GM12864 (cell line): ENCODE measurements around the gene SLC1A2.

Experiments used
- DNase-seq: peaks from one replicate; pipeline ENCODE4 v3.0.0-alpha.2; 2011; ENCODE audit warnings: low read depth
- H3K4me3 ChIP-seq: 2 replicates; pipeline ENCODE4 v1.5.1; 2011; ENCODE audit warnings: mild to moderate bottlenecking, low read depth, low read length, control low read depth
- TF ChIP-seq, protein P1 (sequence below): IDR thresholded peaks from 2 replicates; pipeline ENCODE4 v1.5.1; 2011; ENCODE audit warnings: low read depth, mild to moderate bottlenecking, moderate library complexity, low read length, control low read depth, inconsistent platforms; ENCODE audit errors: missing control alignments

Gene SLC1A2

DNA sequence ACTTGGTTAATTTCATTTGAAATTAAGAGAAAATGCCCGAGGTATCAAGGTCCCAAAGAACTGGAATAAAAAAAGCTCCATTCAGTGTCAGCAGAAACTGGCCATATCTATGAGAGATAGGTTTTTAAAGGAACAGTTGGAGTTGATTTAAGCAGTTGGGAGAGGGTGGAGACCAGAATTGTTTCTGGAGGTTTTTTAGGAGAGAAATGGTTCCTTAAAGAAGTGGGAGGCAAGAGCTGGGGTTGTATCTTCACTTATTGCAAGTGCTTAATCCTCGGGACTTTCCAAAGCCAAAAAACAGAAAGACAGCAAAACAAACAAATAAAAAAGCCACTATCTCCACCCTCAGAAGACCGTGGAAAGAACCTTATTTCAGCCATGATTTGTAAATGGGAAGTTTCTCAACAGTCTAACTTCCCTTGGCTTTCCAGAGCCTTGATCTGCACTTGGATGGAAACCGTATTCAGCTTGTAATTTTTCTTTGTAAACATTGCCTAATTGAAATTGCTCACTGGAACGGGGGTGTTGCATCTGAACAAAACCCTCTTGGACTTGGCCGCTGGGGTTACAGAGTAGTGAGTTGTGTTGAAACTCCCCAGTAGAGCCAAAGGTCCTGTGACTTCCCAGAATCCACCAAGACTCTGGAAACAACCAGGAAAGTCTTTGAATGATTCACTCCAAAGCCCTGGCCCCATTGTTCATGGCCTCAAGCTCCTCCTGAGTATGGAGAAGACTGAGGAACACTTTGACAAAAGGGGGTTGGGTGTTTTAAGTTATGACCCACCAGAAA is 115.6 kb downstream of the SLC1A2 start:
- TF ChIP-seq, protein P1, sequence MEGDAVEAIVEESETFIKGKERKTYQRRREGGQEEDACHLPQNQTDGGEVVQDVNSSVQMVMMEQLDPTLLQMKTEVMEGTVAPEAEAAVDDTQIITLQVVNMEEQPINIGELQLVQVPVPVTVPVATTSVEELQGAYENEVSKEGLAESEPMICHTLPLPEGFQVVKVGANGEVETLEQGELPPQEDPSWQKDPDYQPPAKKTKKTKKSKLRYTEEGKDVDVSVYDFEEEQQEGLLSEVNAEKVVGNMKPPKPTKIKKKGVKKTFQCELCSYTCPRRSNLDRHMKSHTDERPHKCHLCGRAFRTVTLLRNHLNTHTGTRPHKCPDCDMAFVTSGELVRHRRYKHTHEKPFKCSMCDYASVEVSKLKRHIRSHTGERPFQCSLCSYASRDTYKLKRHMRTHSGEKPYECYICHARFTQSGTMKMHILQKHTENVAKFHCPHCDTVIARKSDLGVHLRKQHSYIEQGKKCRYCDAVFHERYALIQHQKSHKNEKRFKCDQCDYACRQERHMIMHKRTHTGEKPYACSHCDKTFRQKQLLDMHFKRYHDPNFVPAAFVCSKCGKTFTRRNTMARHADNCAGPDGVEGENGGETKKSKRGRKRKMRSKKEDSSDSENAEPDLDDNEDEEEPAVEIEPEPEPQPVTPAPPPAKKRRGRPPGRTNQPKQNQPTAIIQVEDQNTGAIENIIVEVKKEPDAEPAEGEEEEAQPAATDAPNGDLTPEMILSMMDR = no peak
- no peak for DNase-seq
- no peak overlapping the region for H3K4me3 ChIP-seq

DNA sequence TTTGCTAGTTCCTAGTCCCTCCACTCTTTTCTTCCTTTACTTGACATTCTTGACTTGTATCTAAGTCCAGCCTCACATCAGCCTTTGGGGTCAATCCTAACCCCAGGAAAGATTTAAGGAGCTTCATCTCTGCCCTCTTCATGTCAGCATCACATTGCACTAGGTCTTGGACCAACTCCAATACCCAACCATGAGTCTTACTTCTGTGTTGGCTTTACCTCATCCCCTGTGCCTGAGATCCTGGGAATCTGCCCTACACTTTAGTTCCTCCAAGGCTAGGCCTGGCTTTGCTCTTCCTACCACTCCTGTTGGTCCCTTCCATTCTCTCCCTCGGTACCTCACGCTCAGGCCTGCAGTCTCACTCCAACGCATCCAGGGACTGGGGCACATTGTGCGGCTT is 117.0 kb downstream of the SLC1A2 start:
- DNase-seq = no peak
- TF ChIP-seq, protein P1 = no peak
- no peak overlapping the region for H3K4me3 ChIP-seq

DNA sequence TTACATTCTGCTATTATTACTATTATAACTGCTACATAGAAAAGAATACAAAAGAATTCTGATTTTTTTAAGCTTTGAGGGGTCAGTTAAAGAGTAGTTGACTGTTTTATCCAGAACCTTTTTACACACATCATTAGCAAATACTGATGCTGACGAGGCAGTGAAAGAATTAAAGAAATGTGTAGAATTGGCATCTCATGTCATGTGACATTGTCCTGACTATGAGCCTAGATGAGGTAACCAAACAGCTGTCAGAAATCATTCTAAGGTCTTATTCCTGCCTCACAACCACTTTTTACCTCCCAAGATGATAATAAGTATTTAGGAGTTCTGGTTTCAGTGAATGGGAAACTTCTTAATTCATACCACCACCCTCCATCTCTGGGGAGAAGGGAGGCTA is 121.0 kb downstream of the SLC1A2 start:
- DNase-seq = no peak
- TF ChIP-seq, protein P1 = no peak
- no peak overlapping the region for H3K4me3 ChIP-seq

DNA sequence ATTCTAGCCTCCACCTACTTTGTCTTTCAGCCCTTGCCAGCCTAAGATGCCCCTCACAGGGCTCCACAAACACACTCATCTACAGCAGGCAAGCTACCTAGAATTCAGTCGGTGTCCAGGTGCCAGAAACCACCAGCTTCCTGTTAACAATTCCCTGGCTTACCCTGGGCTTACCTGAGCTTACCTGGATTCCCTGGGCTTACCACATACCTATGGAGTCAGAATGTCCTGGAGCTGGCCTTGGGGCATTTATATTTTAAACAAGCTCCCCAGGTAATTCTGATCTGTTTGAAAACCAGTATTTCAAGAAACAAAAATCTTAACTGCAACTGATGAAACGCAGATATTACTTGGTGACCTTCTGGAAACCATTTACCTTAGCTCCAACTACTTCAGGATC is 123.6 kb downstream of the SLC1A2 start:
- no peak for DNase-seq
- TF ChIP-seq, protein P1 = no peak
- no peak overlapping the region for H3K4me3 ChIP-seq

DNA sequence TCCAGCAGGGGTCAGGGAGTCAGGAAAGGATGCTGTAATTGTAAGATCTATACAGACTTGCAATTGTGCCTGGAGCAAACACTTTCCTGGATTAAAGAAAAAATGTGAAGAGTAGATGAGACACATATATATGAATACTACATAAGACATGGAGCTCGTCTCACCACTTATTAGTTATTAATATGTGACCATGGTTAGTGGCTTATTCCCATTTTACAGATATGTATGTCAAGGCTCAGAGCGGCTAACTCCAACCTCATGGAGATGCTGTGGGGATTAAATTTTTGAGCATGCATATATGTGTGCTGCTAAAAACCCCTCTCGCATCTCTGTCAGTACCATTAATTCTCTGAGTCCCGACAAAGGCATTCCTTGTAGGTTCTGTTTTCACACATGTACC is 125.7 kb downstream of the SLC1A2 start:
- TF ChIP-seq, protein P1 = no peak
- no peak for DNase-seq
- no peak overlapping the region for H3K4me3 ChIP-seq

DNA sequence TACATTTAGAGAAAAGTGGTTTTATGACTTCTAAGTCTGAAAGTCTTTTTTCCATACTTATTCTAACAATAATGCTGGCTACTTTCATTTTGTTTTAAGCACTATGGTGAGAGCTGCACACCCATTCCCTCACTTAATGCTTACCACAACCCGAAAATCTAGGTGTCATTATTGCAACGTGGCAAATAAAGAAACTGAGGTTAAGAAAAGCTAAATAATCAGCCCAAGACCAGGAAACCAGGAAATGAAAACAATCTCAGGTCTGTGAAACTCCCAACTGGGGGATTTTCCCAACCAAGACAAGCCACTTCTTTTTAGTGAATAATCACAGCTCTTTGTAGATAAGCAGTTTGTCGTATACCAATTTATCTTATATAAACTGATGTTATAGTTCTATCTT is 126.3 kb downstream of the SLC1A2 start:
- TF ChIP-seq, protein P1 = no peak
- no peak for DNase-seq
- no peak overlapping the region for H3K4me3 ChIP-seq

DNA sequence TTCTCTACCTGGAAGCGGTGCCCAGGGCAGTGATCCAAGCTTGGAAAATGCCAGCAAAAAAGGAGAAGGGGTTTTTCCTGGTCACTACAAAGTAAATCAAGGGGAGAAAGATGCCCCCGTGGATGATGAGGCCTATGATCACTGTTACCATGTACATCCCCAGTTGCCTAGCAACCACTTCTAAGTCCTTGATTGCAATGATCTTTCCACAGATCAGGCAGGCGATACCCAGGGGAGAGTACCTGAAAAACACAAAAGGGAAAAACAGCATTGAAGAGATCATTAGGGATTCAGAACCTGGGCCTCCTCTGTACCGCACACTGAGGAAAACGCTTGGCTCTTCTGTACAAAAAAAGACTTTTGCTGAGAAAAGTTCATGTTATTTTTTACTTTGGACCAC is 127.1 kb downstream of the SLC1A2 start:
- no peak for DNase-seq
- H3K4me3 ChIP-seq = no peak overlapping the region
- TF ChIP-seq, protein P1 = no peak
